HG03103 (cell line): ENCODE measurements around the gene TLE1.

Source experiments
- ATAC-seq: cut with Tn5 transposase; IDR thresholded peaks from one replicate; pipeline ENCODE4 v1.9.1; 2021; ENCODE audit warnings: low read depth; ENCODE audit not compliant: unreplicated experiment

The TLE1 gene

DNA sequence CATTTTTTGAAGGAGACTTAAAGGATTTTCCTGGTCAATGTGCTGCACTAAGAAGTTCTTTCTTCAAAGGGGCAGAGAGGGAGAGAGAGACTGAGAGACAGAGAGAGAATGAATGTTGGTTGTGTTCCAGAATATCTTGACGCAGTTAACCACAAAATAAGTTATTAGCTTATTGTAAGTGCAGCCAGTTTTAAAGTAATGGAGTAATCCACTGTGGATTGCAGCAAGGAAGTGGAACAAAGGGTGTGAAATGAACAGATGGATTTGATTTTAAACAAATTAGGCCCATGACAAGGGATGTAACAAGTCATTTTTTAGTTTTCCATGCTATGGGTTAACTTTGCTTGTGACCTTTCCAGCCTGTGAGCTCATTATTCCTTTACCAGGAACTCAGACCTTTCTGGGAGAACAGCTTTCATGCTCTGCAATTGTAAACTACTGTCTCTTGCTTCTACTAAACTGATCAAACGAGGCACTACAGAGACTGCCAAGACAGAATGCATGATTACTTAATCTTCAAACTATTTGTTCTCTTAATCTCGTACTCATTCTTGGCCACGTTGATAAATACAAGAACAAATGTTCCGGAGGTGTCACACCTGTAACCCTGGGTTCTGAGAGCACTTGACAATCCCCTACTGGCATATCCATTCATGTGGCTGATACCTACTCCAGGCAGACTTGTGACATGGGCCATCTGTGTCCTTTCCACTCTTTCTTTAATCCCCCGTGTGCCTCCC, 131.1 kb downstream of the TLE1 start:
- ATAC-seq: no peak

- no peak for ATAC-seq
These were observed 131.8 kb downstream of the TLE1 start for GRCh38 chr9:81557452-81558090.

- ATAC-seq: no peak
These were observed 132.4 kb downstream of the TLE1 start for GRCh38 chr9:81556923-81557322.

- no peak for ATAC-seq
These were observed 136.8 kb downstream of the TLE1 start for GRCh38 chr9:81552581-81552991.

DNA sequence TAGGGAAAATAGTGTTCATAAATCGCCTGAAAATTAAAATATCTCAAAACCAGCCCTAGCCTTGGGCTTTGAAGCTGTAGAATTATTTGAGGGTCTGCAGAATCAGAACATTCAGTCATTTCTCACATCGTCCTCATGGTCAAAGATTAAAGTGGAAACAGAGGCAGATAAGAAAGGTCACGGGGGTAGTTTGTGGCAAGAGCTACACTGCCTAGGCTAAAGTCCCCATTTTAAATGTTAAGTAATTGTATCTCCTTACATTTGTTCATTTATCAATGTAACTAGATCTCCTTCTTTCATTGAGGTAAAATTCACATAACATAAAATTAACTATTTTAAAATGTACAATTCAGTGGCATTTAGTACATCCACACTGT, 139.2 kb downstream of the TLE1 start:
- ATAC-seq: no peak

DNA sequence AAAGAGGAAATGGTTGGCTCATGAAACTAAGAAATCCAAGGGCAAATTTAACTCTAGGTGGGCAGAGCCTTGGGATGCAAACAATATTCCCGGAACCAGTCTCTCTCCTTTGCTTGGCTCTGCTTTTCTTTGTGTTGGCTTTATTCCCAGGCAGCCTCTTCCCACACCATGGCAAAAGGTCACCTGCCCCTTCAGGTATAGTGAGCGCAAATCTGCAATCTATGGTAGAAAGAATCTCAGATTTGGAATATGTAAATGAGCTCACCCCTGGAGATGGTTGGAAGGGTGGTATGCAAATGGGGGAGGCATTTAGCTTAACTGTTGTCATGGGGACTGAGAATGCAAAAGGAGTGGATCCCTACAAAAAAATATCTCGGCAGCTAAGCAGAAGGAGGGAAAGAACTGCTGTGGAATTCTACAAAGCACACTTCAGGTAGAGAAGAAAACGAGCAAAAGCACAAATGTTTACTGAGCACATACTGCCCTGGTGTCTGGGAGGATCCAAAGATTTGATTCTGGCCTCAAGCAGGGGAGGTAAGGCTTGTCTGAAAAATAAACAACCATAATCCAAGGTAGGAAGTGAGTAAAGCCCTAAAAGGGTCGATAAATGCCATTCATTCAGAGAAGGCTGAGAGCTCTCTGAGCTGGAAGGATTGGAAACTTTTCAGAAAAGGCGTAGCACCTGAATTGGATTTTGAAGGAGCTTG, 139.7 kb downstream of the TLE1 start:
- ATAC-seq: no peak

GRCh38 chr9:81548911-81549310, 140.4 kb downstream of the TLE1 start:
- no peak for ATAC-seq

DNA sequence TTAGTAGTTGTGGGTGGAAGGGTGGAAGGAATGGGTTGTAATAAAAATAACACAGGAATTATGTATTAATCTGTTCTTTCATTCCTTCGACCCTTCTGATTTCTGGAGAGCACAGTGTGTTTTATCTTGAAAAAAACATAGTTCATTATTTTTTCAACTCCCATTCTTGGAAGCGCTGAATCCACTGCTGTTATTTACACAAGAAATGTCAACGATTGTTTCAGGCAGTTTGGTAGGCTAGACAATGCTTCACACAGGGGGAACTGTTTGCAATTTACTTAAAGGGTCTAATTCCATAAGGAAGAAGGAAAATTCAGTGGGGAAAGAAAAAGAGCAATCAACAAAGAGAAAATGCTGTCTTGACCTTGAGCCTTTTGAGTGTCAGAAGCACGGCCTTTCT, 142.9 kb downstream of the TLE1 start:
- ATAC-seq: no peak

DNA sequence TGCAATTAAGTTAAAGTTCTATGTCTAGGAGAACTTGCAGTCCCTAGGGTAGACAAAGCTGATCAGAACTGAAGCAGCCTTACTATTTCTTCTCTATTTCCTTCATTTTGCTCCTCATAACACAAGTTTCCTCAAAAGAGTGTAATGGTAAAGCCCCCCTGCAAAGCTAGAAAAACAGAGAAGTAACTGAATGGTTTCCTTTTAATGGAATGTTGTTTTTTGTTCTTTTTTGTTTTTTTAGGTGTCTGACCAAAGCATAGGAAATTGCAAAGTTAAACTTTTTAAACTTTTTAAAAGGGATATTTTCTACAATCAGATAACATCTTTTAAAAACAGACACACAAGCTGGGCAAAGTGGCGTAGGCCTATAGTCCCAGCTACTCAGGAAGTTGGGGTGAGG, 145.7 kb downstream of the TLE1 start:
- no peak for ATAC-seq

GRCh38 chr9:81542118-81542889, 147.0 kb downstream of the TLE1 start:
- no peak for ATAC-seq

DNA sequence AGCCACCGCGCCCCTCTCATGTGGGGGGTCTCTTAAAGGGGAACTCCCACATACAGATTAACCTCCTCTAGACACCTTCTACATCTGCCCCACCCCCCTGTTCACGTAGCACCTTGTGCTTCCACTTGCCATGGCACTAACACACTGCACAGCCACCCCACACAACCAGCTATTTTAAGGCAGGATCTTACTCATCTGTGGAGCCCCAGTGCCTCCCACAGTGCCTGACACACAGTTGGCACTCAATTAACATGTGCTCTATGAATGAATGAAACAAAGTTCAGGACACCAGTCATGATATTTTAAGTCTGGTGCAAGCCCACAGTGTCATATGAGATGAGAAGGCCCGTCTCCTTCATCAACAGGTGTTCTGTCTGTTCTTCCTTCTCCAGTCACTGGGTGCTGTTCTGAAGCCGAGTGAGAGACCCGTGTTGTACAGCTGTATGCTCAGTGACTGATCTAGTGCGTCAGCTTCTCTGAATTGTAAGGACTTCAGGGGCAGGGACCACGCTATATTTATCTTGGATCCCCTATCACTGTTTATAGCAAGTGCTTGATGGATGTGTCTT, 149.1 kb downstream of the TLE1 start:
- ATAC-seq: no peak

GRCh38 chr9:81539317-81539716, 150.0 kb downstream of the TLE1 start:
- no peak for ATAC-seq

GRCh38 chr9:81538890-81539289, 150.5 kb downstream of the TLE1 start:
- ATAC-seq: no peak

- no peak for ATAC-seq
These were observed 151.4 kb downstream of the TLE1 start for GRCh38 chr9:81537964-81538363.

- ATAC-seq: no peak
These were observed 152.9 kb downstream of the TLE1 start for GRCh38 chr9:81536242-81537025.

DNA sequence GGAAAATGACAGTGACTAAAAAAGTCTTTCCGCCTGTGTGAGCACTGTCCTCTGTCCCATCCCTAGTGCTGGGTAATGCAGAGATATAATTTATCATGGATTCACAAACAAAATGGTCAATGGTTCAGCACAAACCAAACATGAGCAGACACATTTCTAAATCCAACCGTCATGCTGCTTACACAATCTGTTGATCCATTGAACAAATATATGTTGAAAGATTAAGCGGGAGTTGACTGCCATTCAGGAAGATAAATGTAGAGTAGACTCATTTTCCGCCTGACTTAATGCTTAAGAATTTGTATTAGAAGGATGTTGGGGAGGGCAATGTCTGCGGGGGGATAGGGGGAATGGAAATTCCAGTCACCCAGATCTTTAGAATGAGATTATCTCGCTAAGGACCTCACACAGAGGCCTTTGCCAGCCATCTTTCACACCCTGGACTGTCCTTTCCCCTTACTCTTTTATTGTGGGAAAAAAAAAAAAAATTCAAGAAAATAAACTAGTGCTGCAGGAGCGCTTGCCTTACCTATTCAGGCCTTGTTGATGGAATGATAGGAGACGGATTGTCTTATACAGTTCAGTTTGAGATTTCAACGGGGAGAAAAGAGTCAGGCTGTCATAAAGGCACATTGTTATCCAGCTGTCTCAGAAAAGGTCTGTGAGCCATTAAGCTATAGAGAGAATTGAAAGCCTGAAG, 153.7 kb downstream of the TLE1 start:
- ATAC-seq: no peak

- ATAC-seq: no peak
These were observed 155.0 kb downstream of the TLE1 start for GRCh38 chr9:81534138-81534875.
